ENCODE data around the gene RASSF5.

Gene RASSF5

DNA sequence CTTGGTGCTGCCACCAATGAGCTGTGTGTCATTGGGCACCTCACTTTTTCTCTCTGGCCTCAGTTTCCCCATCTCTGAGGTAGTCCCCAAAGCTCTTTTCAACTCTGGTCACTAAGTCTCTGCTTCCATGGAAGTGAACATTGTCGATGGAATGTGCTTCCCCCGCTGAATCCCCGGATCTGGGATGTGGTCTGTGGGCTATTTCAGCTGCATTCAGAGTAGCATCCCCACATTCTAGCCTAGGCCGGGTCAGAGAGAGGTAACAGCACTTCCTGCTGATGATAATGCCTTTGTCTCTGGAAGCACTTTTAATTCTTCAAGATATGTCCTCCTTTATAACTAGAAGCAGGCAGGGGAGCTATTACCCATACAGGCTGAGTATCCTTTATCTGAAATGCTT lies 29.8 kb downstream of the RASSF5 start:
- no peaks in the 10 kb centered on the region for H3K36me3 ChIP-seq (ENCODE audit: control insufficient read depth, insufficient read depth, low read length)
- no peaks in the 10 kb centered on the region for H3K4me1 ChIP-seq (ENCODE audit: control insufficient read depth, insufficient read depth, low read length)
- 0 out of 2 replicates have a peak, but pooled peaks cover 6% of the 10 kb centered on the region for H3K27me3 ChIP-seq (ENCODE audit: control insufficient read depth, insufficient read depth, low read length)
- H3K27ac ChIP-seq (ENCODE audit: low read depth, low read length), result no peak overlapping the region
- H3K9me3 ChIP-seq (ENCODE audit: control insufficient read depth, insufficient read depth, low read depth, low read length), result no peaks in the 10 kb centered on the region
- H3K4me3 ChIP-seq (ENCODE audit: low read depth, low read length), result no peak overlapping the region
- H3K9ac ChIP-seq (ENCODE audit: low read length), result no peak overlapping the region

DNA sequence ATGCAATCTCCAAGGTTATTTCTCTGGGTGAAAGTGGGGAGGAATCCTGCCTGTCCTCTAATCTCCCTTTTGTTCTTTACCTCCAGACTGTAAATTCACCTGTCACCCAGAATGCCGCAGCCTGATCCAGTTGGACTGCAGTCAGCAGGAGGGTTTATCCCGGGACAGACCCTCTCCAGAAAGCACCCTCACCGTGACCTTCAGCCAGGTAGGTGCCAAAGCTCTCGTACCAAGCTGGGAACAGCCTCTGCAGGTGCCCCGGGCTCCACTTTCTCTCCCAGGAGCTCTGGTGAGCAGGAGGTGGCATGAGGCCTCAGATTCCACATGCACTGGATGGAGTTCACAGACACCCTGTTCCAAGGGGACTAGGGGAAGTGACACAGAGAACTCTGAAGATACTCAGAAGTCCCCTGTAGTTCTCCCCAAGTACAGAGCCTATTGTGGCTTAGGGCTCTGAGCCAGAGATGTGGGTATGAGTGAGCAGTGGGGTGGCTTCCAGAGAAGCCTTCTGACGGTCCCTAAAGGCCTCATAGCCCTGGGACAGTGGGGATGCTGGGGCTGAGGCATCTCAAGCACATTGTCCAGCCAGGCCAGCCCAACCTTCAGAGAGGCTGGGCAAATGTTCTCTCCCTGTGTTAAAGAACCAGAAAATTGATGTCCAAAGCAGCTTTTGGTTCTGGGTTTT lies 30.9 kb downstream of the RASSF5 start:
- Histone ChIP-seq H3K4me3 (ENCODE audit: low read depth, low read length) (no peak overlapping the region), H3K27me3 (ENCODE audit: control insufficient read depth, insufficient read depth, low read length) (0 out of 2 replicates have a peak, but pooled peaks cover 6% of the 10 kb centered on the region), H3K27ac (ENCODE audit: low read depth, low read length) (no peak overlapping the region), H3K4me1 (ENCODE audit: control insufficient read depth, insufficient read depth, low read length) (no peaks in the 10 kb centered on the region), H3K9me3 (ENCODE audit: control insufficient read depth, insufficient read depth, low read depth, low read length) (no peaks in the 10 kb centered on the region), H3K9ac (ENCODE audit: low read length) (no peak overlapping the region), H3K36me3 (ENCODE audit: control insufficient read depth, insufficient read depth, low read length) (no peaks in the 10 kb centered on the region)

DNA sequence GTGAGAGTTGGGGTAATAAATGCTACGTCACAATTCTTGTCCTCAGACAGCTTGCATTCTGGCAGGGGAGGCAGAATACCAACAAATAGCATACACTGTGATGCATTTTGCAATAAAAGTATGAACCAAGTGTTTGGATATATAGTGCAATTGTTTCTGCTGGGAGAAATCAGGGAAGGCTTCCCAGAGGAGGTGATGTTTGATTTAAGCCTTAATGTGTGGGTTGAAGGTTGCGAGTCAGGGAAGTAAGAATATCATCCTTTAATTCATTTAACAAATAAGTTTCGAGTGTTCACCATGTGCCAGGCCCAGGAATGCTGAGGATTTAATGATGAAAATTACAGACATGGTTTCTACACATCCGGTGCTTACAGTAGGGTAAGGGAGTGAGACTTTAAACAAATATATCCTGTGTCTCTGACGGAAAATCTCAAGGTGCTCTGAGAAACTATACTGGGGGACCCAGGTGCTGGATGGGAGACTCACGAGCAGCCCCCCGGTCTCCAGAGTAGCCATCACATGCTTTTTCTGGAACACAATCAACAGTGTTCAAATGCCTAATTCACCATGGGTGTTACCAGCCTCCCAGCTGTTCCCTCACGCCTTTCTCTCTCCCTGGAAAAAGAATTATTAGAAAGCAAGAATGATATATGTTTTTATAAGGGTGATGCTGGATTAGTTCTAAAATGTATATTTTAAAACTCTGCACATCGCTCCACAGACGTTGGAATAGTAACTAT lies 31.7 kb downstream of the RASSF5 start:
- Histone ChIP-seq H3K36me3 (ENCODE audit: control insufficient read depth, insufficient read depth, low read length) (no peaks in the 10 kb centered on the region), H3K9me3 (ENCODE audit: control insufficient read depth, insufficient read depth, low read depth, low read length) (no peaks in the 10 kb centered on the region), H3K9ac (ENCODE audit: low read length) (no peak overlapping the region), H3K27me3 (ENCODE audit: control insufficient read depth, insufficient read depth, low read length) (0 out of 2 replicates have a peak, but pooled peaks cover 6% of the 10 kb centered on the region), H3K4me3 (ENCODE audit: low read depth, low read length) (no peak overlapping the region), H3K27ac (ENCODE audit: low read depth, low read length) (no peak overlapping the region), H3K4me1 (ENCODE audit: control insufficient read depth, insufficient read depth, low read length) (no peaks in the 10 kb centered on the region)

DNA sequence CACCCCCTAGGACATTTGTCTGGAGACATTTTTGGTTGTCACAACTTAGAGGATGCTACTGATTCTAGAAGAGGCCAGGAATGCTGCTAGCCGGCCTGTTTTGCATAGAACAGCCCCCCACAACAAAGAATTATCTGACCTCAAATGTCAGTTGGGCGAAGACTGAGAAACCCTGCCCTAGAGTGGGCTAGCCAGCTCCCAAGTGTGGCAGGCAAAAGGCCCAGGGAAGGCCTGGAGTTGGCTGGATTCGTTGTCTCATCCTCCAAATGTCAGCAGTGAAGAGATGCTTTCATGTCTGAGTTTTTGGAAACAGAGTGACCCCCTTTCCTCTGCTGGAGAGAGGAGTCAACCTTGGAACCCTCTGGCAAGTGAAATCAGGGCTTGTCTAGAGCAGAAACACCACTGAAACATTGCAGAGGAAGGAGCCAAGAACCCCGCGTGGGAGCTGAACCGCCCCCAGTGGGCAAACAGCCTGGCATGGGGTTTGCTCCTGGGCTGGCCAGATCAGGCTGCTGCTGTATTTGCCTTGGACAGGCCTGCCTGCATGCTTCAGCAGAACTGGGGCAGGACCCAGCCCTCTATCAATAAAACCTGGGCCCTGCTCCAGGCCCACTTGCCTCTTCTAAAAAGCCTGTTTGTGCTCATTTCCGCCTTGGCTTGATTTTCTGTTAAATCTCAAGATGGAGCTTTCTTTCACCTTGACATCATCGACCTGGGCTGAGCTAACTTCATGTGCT lies 32.9 kb downstream of the RASSF5 start:
- Histone ChIP-seq H3K27ac (ENCODE audit: low read depth, low read length) (no peak overlapping the region), H3K9ac (ENCODE audit: low read length) (no peak overlapping the region), H3K9me3 (ENCODE audit: control insufficient read depth, insufficient read depth, low read depth, low read length) (no peaks in the 10 kb centered on the region), H3K27me3 (ENCODE audit: control insufficient read depth, insufficient read depth, low read length) (0 out of 2 replicates have a peak, but pooled peaks cover 5% of the 10 kb centered on the region), H3K36me3 (ENCODE audit: control insufficient read depth, insufficient read depth, low read length) (no peaks in the 10 kb centered on the region), H3K4me1 (ENCODE audit: control insufficient read depth, insufficient read depth, low read length) (peaks cover 3% of the 10 kb centered on the region; the same call in 1 of the 2 replicates), H3K4me3 (ENCODE audit: low read depth, low read length) (no peak overlapping the region)

DNA sequence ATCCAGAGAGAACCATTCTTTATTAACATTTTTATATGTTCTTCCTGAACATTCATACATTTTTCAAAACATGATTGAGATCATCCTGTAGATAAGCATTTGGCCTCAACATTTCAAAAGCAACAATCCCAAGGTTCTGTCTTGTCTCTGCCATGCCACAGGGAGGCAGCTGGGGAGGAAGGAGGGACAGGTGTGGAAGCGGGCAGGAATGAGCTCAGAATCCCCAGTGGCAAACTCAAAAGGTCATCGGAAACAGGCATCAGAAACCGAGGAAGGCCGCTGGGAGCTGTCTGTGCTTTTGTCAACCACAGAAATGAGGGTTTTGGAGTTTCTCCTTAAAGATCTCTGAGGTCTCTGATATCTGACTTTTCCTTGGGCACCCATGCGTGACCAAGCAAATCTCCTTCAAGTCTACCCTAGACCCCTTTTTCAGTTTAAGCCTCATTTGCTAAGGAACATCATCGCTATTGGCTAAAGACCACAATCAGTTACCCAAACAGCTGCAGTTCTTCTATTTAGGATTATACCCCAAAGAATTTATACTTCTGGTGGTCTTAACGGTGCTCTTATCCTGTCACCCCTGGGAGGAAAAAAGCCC lies 34.0 kb downstream of the RASSF5 start:
- Histone ChIP-seq H3K9me3 (ENCODE audit: control insufficient read depth, insufficient read depth, low read depth, low read length) (no peaks in the 10 kb centered on the region), H3K9ac (ENCODE audit: low read length) (no peak overlapping the region), H3K27ac (ENCODE audit: low read depth, low read length) (no peak overlapping the region), H3K4me3 (ENCODE audit: low read depth, low read length) (no peak overlapping the region), H3K36me3 (ENCODE audit: control insufficient read depth, insufficient read depth, low read length) (no peaks in the 10 kb centered on the region), H3K4me1 (ENCODE audit: control insufficient read depth, insufficient read depth, low read length) (peaks cover 3% of the 10 kb centered on the region; the same call in 1 of the 2 replicates), H3K27me3 (ENCODE audit: control insufficient read depth, insufficient read depth, low read length) (0 out of 2 replicates have a peak, but pooled peaks cover 3% of the 10 kb centered on the region)

DNA sequence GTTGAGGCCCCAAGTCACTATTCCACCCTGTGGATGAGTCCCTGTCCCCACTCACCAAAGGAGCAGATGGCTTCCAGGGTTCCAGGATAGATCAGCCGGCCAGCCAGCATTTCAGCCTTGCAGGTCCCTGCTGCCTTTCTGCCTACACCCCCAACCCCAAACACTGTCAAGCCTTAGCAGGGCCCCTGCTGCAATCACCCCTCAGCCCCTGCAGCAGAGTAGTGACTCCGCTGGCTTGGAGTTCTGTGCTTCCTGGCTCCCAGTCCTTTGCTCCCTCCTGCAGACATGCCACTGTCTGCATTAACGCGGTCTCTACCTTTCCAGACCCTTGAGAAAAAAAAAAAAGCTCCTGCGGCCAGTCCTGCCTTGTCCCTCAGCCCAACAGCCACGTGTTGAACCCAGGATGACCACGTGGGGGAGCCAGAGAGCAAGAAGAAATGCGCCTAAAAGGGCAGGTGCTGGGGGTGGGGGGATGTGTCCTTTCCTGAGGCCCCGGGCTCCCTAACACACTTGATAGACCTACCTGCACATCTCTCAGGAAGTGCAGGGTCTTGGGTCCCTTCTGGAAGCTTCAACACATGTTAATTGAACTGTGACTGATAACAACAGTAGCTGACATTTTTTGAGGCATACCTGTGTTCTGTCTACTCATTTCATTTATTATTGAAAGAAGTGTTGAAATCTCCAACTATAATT lies 37.4 kb downstream of the RASSF5 start:
- Histone ChIP-seq H3K27me3 (ENCODE audit: control insufficient read depth, insufficient read depth, low read length) (no peaks in the 10 kb centered on the region), H3K4me1 (ENCODE audit: control insufficient read depth, insufficient read depth, low read length) (peaks cover 3% of the 10 kb centered on the region; the same call in 1 of the 2 replicates), H3K36me3 (ENCODE audit: control insufficient read depth, insufficient read depth, low read length) (no peaks in the 10 kb centered on the region), H3K4me3 (ENCODE audit: low read depth, low read length) (no peak overlapping the region), H3K9ac (ENCODE audit: low read length) (no peak overlapping the region), H3K9me3 (ENCODE audit: control insufficient read depth, insufficient read depth, low read depth, low read length) (no peaks in the 10 kb centered on the region), H3K27ac (ENCODE audit: low read depth, low read length) (no peak overlapping the region)

DNA sequence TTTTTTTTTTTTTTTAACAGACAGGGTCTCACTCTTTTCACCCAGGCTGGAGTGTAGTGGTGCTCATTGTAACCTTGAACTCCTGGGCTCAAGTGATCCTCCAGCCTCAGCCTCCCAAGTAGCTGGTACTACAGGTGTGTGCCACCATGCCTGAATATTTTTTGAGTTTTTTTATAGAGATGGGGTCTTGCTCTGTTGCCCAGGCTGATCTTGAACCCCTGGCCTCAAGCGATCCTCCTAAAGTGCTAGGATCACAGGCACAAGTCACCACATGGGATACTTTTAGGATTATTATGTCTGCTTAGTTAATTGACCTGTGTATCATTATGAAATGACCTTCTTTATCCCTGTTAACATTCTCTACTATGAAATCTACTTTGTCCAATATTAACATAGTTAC lies 38.0 kb downstream of the RASSF5 start:
- H3K4me3 ChIP-seq (ENCODE audit: low read depth, low read length), result no peak overlapping the region
- no peak overlapping the region for H3K9ac ChIP-seq (ENCODE audit: low read length)
- peaks cover 3% of the 10 kb centered on the region; the same call in 1 of the 2 replicates for H3K4me1 ChIP-seq (ENCODE audit: control insufficient read depth, insufficient read depth, low read length)
- H3K27ac ChIP-seq (ENCODE audit: low read depth, low read length), result no peak overlapping the region
- H3K27me3 ChIP-seq (ENCODE audit: control insufficient read depth, insufficient read depth, low read length), result no peaks in the 10 kb centered on the region
- no peaks in the 10 kb centered on the region for H3K36me3 ChIP-seq (ENCODE audit: control insufficient read depth, insufficient read depth, low read length)
- H3K9me3 ChIP-seq (ENCODE audit: control insufficient read depth, insufficient read depth, low read depth, low read length), result no peaks in the 10 kb centered on the region

DNA sequence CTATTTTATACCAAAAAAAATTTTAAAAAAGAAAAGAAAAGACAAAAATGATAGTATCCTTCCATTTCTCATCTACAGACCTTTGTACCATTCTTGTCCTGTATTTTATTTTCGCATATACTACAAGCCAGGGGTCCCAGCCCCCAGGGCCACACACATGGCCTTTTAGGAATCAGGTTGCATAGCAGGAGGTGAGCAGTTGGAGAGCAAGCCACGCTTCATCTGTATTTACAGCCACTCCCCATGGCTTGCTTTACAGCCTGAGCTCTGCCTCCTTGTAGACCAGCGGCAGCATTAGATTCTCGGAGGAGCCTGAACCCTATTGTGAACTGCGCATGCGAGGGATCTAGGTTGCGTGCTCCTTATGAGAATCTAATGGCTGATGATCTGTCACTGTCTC lies 39.8 kb downstream of the RASSF5 start:
- no peak overlapping the region for H3K9ac ChIP-seq (ENCODE audit: low read length)
- H3K4me3 ChIP-seq (ENCODE audit: low read depth, low read length), result no peak overlapping the region
- peaks cover 3% of the 10 kb centered on the region; the same call in 1 of the 2 replicates for H3K4me1 ChIP-seq (ENCODE audit: control insufficient read depth, insufficient read depth, low read length)
- no peaks in the 10 kb centered on the region for H3K27me3 ChIP-seq (ENCODE audit: control insufficient read depth, insufficient read depth, low read length)
- H3K36me3 ChIP-seq (ENCODE audit: control insufficient read depth, insufficient read depth, low read length), result no peaks in the 10 kb centered on the region
- H3K9me3 ChIP-seq (ENCODE audit: control insufficient read depth, insufficient read depth, low read depth, low read length), result no peaks in the 10 kb centered on the region
- no peak overlapping the region for H3K27ac ChIP-seq (ENCODE audit: low read depth, low read length)

DNA sequence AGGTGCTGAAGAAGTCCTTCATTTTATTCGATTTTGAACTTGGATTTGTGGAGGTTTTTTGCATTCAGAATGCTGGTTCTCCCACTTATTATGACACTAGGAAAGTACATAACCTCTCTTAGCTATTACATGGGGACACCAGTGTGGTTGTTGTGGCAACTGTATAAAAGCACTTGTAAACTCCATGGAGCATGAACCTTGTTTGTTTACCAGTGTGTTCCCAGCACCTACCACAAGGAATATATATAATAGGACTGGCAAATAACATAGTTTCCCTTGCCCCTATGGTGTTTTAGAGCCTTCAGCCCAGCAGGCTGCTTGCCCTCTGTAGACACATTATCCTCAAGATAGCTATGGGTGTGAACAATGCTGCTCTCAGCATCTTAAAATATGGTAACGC lies 43.1 kb downstream of the RASSF5 start:
- Histone ChIP-seq H3K36me3 (ENCODE audit: control insufficient read depth, insufficient read depth, low read length) (no peaks in the 10 kb centered on the region), H3K27ac (ENCODE audit: low read depth, low read length) (no peak overlapping the region), H3K9ac (ENCODE audit: low read length) (no peak overlapping the region), H3K9me3 (ENCODE audit: control insufficient read depth, insufficient read depth, low read depth, low read length) (no peaks in the 10 kb centered on the region), H3K4me3 (ENCODE audit: low read depth, low read length) (no peak overlapping the region), H3K4me1 (ENCODE audit: control insufficient read depth, insufficient read depth, low read length) (no peaks in the 10 kb centered on the region), H3K27me3 (ENCODE audit: control insufficient read depth, insufficient read depth, low read length) (peaks cover 12% of the 10 kb centered on the region)

DNA sequence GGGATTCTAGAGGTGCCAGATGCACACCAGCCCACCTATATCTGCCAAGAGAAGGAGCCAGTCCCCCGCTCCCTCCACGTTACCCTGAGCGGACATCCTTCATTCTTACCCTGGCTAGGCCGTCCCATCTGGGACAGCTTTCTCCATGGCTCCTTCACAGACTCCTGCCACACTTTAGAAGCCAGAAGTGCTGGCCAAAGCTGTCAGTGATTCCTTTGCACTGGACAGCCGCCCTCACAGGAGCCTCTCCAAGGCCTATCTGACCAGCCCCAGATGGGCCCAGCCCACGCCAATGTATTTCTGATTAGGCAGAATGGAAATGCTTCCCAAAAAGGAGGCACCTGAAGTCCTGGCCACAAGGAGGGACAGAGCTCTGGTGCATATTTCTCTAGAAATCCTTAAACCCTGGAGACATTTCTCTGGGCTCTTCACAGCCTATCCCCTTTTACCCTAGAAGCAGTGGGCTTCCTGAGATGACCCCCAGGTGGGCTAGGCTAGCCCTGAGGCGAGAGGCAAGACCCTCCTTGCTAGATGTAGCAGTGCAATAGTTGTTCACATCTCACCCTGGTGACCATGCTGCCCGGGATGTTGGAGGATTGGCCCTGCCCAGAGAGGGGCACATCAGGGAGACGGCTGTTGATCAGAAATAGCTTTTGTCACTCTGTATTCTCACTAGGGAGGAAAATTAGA lies 44.1 kb downstream of the RASSF5 start:
- H3K9ac ChIP-seq (ENCODE audit: low read length), result no peak overlapping the region
- H3K27ac ChIP-seq (ENCODE audit: low read depth, low read length), result no peak overlapping the region
- no peaks in the 10 kb centered on the region for H3K36me3 ChIP-seq (ENCODE audit: control insufficient read depth, insufficient read depth, low read length)
- H3K4me1 ChIP-seq (ENCODE audit: control insufficient read depth, insufficient read depth, low read length), result 0 out of 2 replicates have a peak, but pooled peaks cover 7% of the 10 kb centered on the region
- H3K27me3 ChIP-seq (ENCODE audit: control insufficient read depth, insufficient read depth, low read length), result peaks cover 22% of the 10 kb centered on the region
- no peak overlapping the region for H3K4me3 ChIP-seq (ENCODE audit: low read depth, low read length)
- no peaks in the 10 kb centered on the region for H3K9me3 ChIP-seq (ENCODE audit: control insufficient read depth, insufficient read depth, low read depth, low read length)

Measured in HUES6 (cell line).